ENCODE measurements around the gene EPS8L3. TPM values are rescaled to one million over a fixed set of nuclear protein-coding genes. Genes with fewer than 3 reads are reported as not detected.

EPS8L3 gene
- total RNA-seq, 3 donors from 2014 or later (not counting 1 experiment from before 2014, with no cell fraction given), result 0.47 TPM; not detected in 2

GRCh38 chr1:109716121-109716520, 47.6 kb downstream of the EPS8L3 start:
- H3K4me1 Mint-ChIP-seq, result no peaks in the 10 kb centered on the region
- Histone ChIP-seq H3K9me3 (ENCODE audit: control insufficient read depth, insufficient read depth, low read length) (no peaks in the 10 kb centered on the region), H3K27ac (ENCODE audit: low read length) (no peak overlapping the region), H3K4me1 (ENCODE audit: control insufficient read depth, insufficient read depth, low read length) (peaks cover 7% of the 10 kb centered on the region), H3K36me3 (ENCODE audit: control insufficient read depth, insufficient read depth, low read length) (no peaks in the 10 kb centered on the region), H3K4me3 (ENCODE audit: low read length) (no peak overlapping the region), H3K27me3 (ENCODE audit: control insufficient read depth, insufficient read depth, low read length) (peaks cover 9% of the 10 kb centered on the region)
- H3K36me3 Mint-ChIP-seq, result no peaks in the 10 kb centered on the region
- no peak for DNase-seq
- H3K27me3 Mint-ChIP-seq (ENCODE audit: low read depth in 2 of 2), result peaks cover 9 to 10% of the 10 kb centered on the region in 2 donors
- no peaks in the 10 kb centered on the region for H3K9me3 Mint-ChIP-seq
- H3K27ac Mint-ChIP-seq, result no peak overlapping the region
- intact Hi-C loops (cut with micrococcal nuclease), result no loop called here
- no peak overlapping the region for H3K4me3 Mint-ChIP-seq
- TF ChIP-seq, protein P1, sequence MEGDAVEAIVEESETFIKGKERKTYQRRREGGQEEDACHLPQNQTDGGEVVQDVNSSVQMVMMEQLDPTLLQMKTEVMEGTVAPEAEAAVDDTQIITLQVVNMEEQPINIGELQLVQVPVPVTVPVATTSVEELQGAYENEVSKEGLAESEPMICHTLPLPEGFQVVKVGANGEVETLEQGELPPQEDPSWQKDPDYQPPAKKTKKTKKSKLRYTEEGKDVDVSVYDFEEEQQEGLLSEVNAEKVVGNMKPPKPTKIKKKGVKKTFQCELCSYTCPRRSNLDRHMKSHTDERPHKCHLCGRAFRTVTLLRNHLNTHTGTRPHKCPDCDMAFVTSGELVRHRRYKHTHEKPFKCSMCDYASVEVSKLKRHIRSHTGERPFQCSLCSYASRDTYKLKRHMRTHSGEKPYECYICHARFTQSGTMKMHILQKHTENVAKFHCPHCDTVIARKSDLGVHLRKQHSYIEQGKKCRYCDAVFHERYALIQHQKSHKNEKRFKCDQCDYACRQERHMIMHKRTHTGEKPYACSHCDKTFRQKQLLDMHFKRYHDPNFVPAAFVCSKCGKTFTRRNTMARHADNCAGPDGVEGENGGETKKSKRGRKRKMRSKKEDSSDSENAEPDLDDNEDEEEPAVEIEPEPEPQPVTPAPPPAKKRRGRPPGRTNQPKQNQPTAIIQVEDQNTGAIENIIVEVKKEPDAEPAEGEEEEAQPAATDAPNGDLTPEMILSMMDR (IDR thresholded peaks at IDR 0.05), result no peak
- ATAC-seq, result no peak
- 87% methylated on average over 3 of the region's 3 CpGs for WGBS (ENCODE audit: insufficient coverage)

GRCh38 chr1:109714661-109715372, 48.9 kb downstream of the EPS8L3 start:
- Histone ChIP-seq H3K36me3 (ENCODE audit: control insufficient read depth, insufficient read depth, low read length) (no peaks in the 10 kb centered on the region), H3K27ac (ENCODE audit: low read length) (no peak overlapping the region), H3K9me3 (ENCODE audit: control insufficient read depth, insufficient read depth, low read length) (no peaks in the 10 kb centered on the region), H3K4me3 (ENCODE audit: low read length) (no peak overlapping the region), H3K4me1 (ENCODE audit: control insufficient read depth, insufficient read depth, low read length) (peaks cover 7% of the 10 kb centered on the region), H3K27me3 (ENCODE audit: control insufficient read depth, insufficient read depth, low read length) (peaks cover 9% of the 10 kb centered on the region)
- H3K4me3 Mint-ChIP-seq, result no peak overlapping the region
- H3K4me1 Mint-ChIP-seq, result no peaks in the 10 kb centered on the region
- peaks cover 9 to 10% of the 10 kb centered on the region in 2 donors for H3K27me3 Mint-ChIP-seq (ENCODE audit: low read depth in 2 of 2)
- 86% methylated on average over 12 of the region's 12 CpGs for WGBS (ENCODE audit: insufficient coverage)
- TF ChIP-seq, protein P1 (IDR thresholded peaks at IDR 0.05), result no peak
- H3K36me3 Mint-ChIP-seq, result no peaks in the 10 kb centered on the region
- no peak for DNase-seq
- ATAC-seq, result no peak
- intact Hi-C loops (cut with micrococcal nuclease), result no loop called here
- H3K9me3 Mint-ChIP-seq, result no peaks in the 10 kb centered on the region
- H3K27ac Mint-ChIP-seq, result no peak overlapping the region

DNA sequence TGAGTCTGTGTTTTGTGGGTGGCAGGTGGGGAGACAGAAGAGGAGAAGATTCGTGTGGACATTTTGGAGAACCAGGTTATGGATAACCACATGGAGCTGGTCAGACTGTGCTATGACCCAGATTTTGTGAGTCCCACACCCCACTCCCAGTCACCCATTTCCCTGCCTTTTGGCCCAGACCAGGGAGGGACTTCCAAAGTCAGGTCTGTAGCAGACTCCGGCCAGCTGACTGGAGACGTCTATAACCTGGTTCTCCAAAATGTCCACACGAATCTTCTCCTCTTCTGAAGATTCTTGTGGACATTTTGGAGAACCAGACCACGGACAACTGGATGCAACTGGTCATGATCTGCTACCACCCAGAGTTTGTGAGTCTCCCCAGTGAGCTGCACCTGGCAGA, 50.1 kb downstream of the EPS8L3 start:
- WGBS (ENCODE audit: insufficient coverage), result 83% methylated on average over 5 of the region's 5 CpGs
- peaks cover 9 to 10% of the 10 kb centered on the region in 2 donors for H3K27me3 Mint-ChIP-seq (ENCODE audit: low read depth in 2 of 2)
- H3K4me1 ChIP-seq (ENCODE audit: control insufficient read depth, insufficient read depth, low read length), result peaks cover 7% of the 10 kb centered on the region
- H3K4me1 Mint-ChIP-seq, result no peaks in the 10 kb centered on the region
- H3K27me3 ChIP-seq (ENCODE audit: control insufficient read depth, insufficient read depth, low read length), result peaks cover 9% of the 10 kb centered on the region
- H3K27ac ChIP-seq (ENCODE audit: low read length), result no peak overlapping the region
- H3K4me3 Mint-ChIP-seq, result no peak overlapping the region
- H3K27ac Mint-ChIP-seq, result no peak overlapping the region
- H3K9me3 Mint-ChIP-seq, result peaks cover 0 to 6% of the 10 kb centered on the region in 2 donors
- peaks cover 8% of the 10 kb centered on the region for H3K9me3 ChIP-seq (ENCODE audit: control insufficient read depth, insufficient read depth, low read length)
- peaks cover 8% of the 10 kb centered on the region for H3K36me3 Mint-ChIP-seq
- no peak overlapping the region for H3K4me3 ChIP-seq (ENCODE audit: low read length)
- no peak for DNase-seq
- no peaks in the 10 kb centered on the region for H3K36me3 ChIP-seq (ENCODE audit: control insufficient read depth, insufficient read depth, low read length)
- TF ChIP-seq, protein P1 (IDR thresholded peaks at IDR 0.05), result no peak
- no peak for ATAC-seq
- intact Hi-C loops (cut with micrococcal nuclease), result no loop called here

Data from natural killer cell (primary cell).